ENCODE results near the gene NTN1. TPM values are rescaled to one million over a fixed set of nuclear protein-coding genes. Genes with fewer than 3 reads are reported as not detected.

The NTN1 gene
- total and polyA plus RNA-seq, 2 of the 13 experiments (the other 11 are each of a cell fraction or from before 2014, with no cell fraction given) = 0.04 to 0.05 TPM

- TF ChIP-seq, protein P1, sequence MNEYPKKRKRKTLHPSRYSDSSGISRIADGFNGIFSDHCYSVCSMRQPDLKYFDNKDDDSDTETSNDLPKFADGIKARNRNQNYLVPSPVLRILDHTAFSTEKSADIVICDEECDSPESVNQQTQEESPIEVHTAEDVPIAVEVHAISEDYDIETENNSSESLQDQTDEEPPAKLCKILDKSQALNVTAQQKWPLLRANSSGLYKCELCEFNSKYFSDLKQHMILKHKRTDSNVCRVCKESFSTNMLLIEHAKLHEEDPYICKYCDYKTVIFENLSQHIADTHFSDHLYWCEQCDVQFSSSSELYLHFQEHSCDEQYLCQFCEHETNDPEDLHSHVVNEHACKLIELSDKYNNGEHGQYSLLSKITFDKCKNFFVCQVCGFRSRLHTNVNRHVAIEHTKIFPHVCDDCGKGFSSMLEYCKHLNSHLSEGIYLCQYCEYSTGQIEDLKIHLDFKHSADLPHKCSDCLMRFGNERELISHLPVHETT (CRISPR knock-in tag; conservative IDR thresholded peaks at IDR 0.05) = no peak
- TF ChIP-seq PATZ1 (CRISPR knock-in tag; IDR thresholded peaks at IDR 0.05) (peak; percentile 57), ELF1 (CRISPR knock-in tag; IDR thresholded peaks at IDR 0.05) (no peak), ZNF644 (CRISPR knock-in tag; IDR thresholded peaks at IDR 0.05; ENCODE audit: low read depth) (peak; percentile 70; the same call in 1 of the 2 replicates), ZSCAN20 (CRISPR knock-in tag; IDR thresholded peaks at IDR 0.05; ENCODE audit: borderline replicate concordance) (no peak), PITX1 (CRISPR knock-in tag; IDR thresholded peaks at IDR 0.05) (no peak)
- TF ChIP-seq, protein P2, sequence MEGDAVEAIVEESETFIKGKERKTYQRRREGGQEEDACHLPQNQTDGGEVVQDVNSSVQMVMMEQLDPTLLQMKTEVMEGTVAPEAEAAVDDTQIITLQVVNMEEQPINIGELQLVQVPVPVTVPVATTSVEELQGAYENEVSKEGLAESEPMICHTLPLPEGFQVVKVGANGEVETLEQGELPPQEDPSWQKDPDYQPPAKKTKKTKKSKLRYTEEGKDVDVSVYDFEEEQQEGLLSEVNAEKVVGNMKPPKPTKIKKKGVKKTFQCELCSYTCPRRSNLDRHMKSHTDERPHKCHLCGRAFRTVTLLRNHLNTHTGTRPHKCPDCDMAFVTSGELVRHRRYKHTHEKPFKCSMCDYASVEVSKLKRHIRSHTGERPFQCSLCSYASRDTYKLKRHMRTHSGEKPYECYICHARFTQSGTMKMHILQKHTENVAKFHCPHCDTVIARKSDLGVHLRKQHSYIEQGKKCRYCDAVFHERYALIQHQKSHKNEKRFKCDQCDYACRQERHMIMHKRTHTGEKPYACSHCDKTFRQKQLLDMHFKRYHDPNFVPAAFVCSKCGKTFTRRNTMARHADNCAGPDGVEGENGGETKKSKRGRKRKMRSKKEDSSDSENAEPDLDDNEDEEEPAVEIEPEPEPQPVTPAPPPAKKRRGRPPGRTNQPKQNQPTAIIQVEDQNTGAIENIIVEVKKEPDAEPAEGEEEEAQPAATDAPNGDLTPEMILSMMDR (CRISPR knock-in tag; IDR thresholded peaks at IDR 0.05) = peak; percentile 66
These were observed 23.2 kb upstream of the NTN1 start (continued) for GRCh38 chr17:8997994-8998628.

GRCh38 chr17:9001559-9001958, 19.8 kb upstream of the NTN1 start:
- no peak overlapping the region for H3K4me3 ChIP-seq (replicated peaks in 1 of 3; ENCODE audit: insufficient read depth in 1 of 3, low read depth in 2 of 3, low read length in 3 of 3)
- no peak overlapping the region for H3K9ac ChIP-seq (ENCODE audit: insufficient read depth, low read depth, low read length)
- POLR2A ChIA-PET = no interaction called here
- WGBS (ENCODE audit: low lambda C conversion rate) = 69% methylated on average over 3 of the region's 3 CpGs
- intact Hi-C loops (cut with micrococcal nuclease; ENCODE audit: unreplicated experiment) (no loop called here), in situ Hi-C loops (cut with HindIII; ENCODE audit: extremely low pct_ligation_motif_present, low pct_unique_long_range_greater_than_20kb) (no loop called here)
- no peak for ATAC-seq
- H3K79me2 ChIP-seq (ENCODE audit: insufficient read depth, low read length) = no peaks in the 10 kb centered on the region
- no peak overlapping the region for H3K4me2 ChIP-seq (ENCODE audit: low read depth, low read length)
- no peak overlapping the region for H2AFZ ChIP-seq (ENCODE audit: low read length)
- H3K36me3 ChIP-seq (replicated peaks in 1 of 2; ENCODE audit: control insufficient read depth in 1 of 2, insufficient read depth in 2 of 2, low read length in 2 of 2) = no peaks in the 10 kb centered on the region
- no peak for DNase-seq (ENCODE audit: low spot score)
- BruUV-seq (replicated peaks) = no TSS peak
- H4K20me1 ChIP-seq (ENCODE audit: insufficient read depth, low read length) = no peaks in the 10 kb centered on the region
- no peaks in the 10 kb centered on the region for H3K4me1 ChIP-seq (ENCODE audit: insufficient read depth, low read length)
- H3K9me3 ChIP-seq (ENCODE audit: low read length) = no peaks in the 10 kb centered on the region
- H3K27me3 ChIP-seq (ENCODE audit: control insufficient read depth in 1 of 2, insufficient read depth in 2 of 2, low read length in 2 of 2) = peaks cover 11 to 39% of the 10 kb centered on the region in 2 experiments; a peak in 4 of 5 replicates
- CTCF ChIA-PET (ENCODE audit: low intra/inter-chr PET ratio, low total read pairs) = no interaction called here
- FAIRE-seq = no peak
- no peak overlapping the region for H3K27ac ChIP-seq (ENCODE audit: extremely low read length, insufficient read depth, low read length)
- TF ChIP-seq ZNF138 (CRISPR knock-in tag; IDR thresholded peaks at IDR 0.05; ENCODE audit: low read depth) (no peak), ZNF879 (CRISPR knock-in tag; IDR thresholded peaks at IDR 0.05) (no peak), KLF9 (CRISPR knock-in tag; IDR thresholded peaks at IDR 0.05; ENCODE audit: low read depth) (no peak), ZNF83 (CRISPR knock-in tag; IDR thresholded peaks at IDR 0.05; ENCODE audit: borderline replicate concordance) (no peak), ZNF296 (CRISPR knock-in tag; conservative IDR thresholded peaks at IDR 0.05) (no peak), REXO4 (CRISPR knock-in tag; IDR thresholded peaks at IDR 0.05; ENCODE audit: borderline replicate concordance) (no peak), FOXC1 (CRISPR knock-in tag; IDR thresholded peaks at IDR 0.05; ENCODE audit: borderline replicate concordance) (no peak), ERF (CRISPR knock-in tag; IDR thresholded peaks at IDR 0.05) (no peak)

Measured in HepG2 (cell line).